ENCODE measurements around the gene LDHA.

LDHA gene
- total RNA-seq: 250 to 934 reads per million in 2 experiments

- DNase-seq (ENCODE audit: low read depth): peak; percentile 98
These were observed at the start of gene LDHA for GRCh38 chr11:18394275-18394927. TSS of gene LDHA (plus strand) at chr11:18394563. CDS start at chr11:18396843, 2,280 bp downstream.

GRCh38 chr11:18347471-18348125 is 46.8 kb upstream of the LDHA start:
- no peak for DNase-seq (ENCODE audit: low read depth)

GRCh38 chr11:18352581-18352980 is 41.8 kb upstream of the LDHA start:
- DNase-seq (ENCODE audit: low read depth): no peak

GRCh38 chr11:18358646-18359045 is 35.7 kb upstream of the LDHA start:
- DNase-seq (ENCODE audit: low read depth): no peak

- DNase-seq (ENCODE audit: low read depth): no peak
These were observed 33.2 kb upstream of the LDHA start for GRCh38 chr11:18361154-18361553.

- DNase-seq (ENCODE audit: low read depth): no peak
These were observed 29.8 kb upstream of the LDHA start for GRCh38 chr11:18364495-18365073.

GRCh38 chr11:18365741-18366140 is 28.6 kb upstream of the LDHA start:
- no peak for DNase-seq (ENCODE audit: low read depth)

GRCh38 chr11:18366286-18366685 is 28.1 kb upstream of the LDHA start:
- no peak for DNase-seq (ENCODE audit: low read depth)

GRCh38 chr11:18367431-18367830 is 26.9 kb upstream of the LDHA start:
- no peak for DNase-seq (ENCODE audit: low read depth)

GRCh38 chr11:18368221-18368620 is 26.1 kb upstream of the LDHA start:
- no peak for DNase-seq (ENCODE audit: low read depth)

- DNase-seq (ENCODE audit: low read depth): no peak
These were observed 25.0 kb upstream of the LDHA start for GRCh38 chr11:18369398-18369797.

- DNase-seq (ENCODE audit: low read depth): no peak
These were observed 23.1 kb upstream of the LDHA start for GRCh38 chr11:18371279-18371678.

GRCh38 chr11:18372201-18372600 is 22.2 kb upstream of the LDHA start:
- no peak for DNase-seq (ENCODE audit: low read depth)

- DNase-seq (ENCODE audit: low read depth): no peak
These were observed 19.4 kb upstream of the LDHA start for GRCh38 chr11:18374956-18375355.

GRCh38 chr11:18375941-18376340 is 18.4 kb upstream of the LDHA start:
- DNase-seq (ENCODE audit: low read depth): no peak

- DNase-seq (ENCODE audit: low read depth): no peak
These were observed 15.2 kb upstream of the LDHA start for GRCh38 chr11:18379201-18379600.

GRCh38 chr11:18383388-18384156 is 10.8 kb upstream of the LDHA start:
- DNase-seq (ENCODE audit: low read depth): peak; percentile 56

GRCh38 chr11:18384157-18384641 is 10.2 kb upstream of the LDHA start:
- DNase-seq (ENCODE audit: low read depth): no peak

- DNase-seq (ENCODE audit: low read depth): no peak
These were observed 4.3 kb upstream of the LDHA start for GRCh38 chr11:18390088-18390487.

- DNase-seq (ENCODE audit: low read depth): no peak
These were observed 1.7 kb upstream of the LDHA start for GRCh38 chr11:18392434-18393321.

- DNase-seq (ENCODE audit: low read depth): no peak
These were observed 635 bp upstream of the LDHA start for GRCh38 chr11:18393581-18394274.
